RPMI8226 (cell line): Measurements from ENCODE around the gene PXDN.
A peak's percentile ranks its signal among the peaks of the same experiment; 100 is the strongest.
"Not testable (repeated sequence)": the region's sequence is repeated elsewhere in the genome, so short reads cannot be mapped to it uniquely, and the experiment has no call there.

ENCODE experiments used
- DNase-seq: peaks from one replicate; pipeline ENCODE4 v3.0.0-alpha.2; 2015

The PXDN gene

DNA sequence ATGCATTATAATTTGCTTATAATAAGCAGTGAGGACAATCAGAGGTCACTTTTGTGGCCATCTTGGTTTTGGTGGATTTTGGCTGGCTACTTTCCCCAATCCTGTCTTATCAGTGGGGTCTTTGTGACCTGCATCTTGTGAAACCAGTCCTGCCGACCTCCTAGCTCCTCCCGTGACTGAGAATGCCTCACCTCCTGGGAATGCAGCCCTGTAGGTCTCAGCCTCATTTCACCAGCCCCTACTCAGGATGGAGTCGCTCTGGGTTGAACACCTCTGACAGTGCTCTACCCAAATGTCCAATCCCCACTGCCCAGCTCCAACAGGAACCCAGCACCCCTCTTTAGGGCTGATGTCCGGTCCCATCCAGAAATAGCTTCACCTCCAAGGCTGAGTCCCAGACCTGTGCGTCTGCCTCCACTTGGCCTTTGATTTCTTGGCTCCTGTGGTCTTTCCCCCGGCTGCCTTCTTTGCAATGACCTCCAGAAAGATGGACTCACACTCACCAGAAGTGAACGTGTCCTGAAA is 31.3 kb upstream of the PXDN start:
- no peak for DNase-seq

DNA sequence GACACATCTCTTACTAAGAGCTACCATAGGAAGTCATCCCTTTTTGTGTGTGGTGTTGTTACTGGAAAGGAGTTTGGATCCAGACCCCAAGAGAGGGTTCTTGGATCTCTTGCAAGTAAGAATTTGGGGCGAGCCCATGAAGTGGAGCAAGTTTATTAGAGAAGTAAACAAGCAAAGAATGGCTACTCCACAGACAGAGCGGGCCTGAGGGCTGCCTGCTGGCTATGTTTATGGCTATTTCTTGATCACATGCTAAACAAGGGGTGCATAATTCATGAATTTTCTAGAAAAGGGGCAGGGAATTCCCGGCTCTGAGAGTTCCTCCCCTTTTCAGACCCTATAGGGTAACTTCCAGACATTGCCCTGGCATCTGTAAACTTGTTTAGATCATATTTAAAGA is 30.6 kb upstream of the PXDN start:
- DNase-seq, result no peak

GRCh38 chr2:1773883-1774282 is 29.6 kb upstream of the PXDN start:
- no peak for DNase-seq

DNA sequence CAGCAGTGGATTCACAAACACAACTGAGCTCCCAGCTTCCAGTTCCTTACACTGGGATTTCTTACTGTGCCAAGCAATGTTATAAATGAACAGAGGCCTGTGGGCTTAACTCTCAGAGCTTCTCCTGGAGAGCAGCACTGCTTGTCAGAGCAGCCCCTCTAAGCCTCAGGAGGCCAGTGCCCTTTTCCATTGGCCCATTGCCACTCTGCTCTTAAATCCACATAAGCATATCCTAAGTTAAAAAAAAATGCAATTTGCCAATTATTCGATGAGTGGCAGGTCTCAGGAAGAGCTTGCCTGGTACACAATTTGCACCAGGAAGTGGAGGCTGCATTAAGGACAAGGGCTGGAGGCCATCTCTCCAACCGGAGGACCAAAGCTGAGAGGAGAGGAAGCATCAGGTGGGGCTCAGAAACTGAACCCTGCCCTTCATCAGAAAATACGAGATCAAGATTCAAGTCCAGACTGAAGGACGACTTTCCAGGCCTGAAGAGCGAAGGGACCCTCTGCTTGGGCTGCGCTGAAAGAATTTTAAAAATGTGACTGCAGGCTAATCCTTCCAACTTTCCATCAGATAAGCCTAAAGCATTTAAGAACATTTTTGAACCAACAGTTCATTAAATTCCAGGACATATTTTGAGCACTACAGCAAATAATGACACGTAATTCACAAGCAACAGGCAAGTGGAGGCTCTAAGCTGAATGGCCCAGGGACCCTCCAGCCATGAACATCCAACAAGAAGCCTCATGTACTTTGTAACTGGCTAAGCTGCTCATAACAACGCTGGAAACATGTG is 28.4 kb upstream of the PXDN start:
- no peak for DNase-seq

DNA sequence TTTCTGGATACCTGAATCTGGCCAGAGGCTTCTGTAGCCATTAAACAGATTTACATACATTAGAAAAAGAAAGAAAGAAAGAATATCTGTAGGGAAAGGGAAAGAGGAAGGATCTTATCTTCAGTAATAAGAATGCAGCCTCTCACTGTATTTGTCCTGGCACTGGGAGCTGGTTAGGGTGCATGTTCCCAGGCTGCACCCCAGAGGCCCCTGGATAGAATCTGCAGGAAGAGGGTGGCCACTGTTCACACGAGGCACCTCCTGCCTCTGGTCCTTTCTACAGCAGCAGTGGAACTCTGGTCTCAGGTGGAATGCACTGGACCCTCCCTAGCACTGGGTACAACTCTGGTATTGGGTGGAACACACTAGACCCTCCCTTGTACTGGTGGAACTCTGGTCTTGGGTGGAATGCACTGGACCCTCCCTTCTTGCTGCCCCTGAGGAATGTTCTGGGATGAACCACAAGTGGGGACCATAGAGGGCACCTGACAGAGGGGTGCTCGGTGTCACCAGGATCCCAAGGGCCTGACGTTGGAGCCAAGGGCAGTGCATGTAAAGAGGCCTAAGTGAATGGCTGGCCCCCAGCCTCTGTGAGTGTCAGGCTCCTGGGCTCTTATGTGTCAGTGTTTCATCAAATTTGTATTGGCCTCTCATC is 27.4 kb upstream of the PXDN start:
- no peak for DNase-seq

GRCh38 chr2:1770566-1771380 is 26.5 kb upstream of the PXDN start:
- DNase-seq, result no peak

DNA sequence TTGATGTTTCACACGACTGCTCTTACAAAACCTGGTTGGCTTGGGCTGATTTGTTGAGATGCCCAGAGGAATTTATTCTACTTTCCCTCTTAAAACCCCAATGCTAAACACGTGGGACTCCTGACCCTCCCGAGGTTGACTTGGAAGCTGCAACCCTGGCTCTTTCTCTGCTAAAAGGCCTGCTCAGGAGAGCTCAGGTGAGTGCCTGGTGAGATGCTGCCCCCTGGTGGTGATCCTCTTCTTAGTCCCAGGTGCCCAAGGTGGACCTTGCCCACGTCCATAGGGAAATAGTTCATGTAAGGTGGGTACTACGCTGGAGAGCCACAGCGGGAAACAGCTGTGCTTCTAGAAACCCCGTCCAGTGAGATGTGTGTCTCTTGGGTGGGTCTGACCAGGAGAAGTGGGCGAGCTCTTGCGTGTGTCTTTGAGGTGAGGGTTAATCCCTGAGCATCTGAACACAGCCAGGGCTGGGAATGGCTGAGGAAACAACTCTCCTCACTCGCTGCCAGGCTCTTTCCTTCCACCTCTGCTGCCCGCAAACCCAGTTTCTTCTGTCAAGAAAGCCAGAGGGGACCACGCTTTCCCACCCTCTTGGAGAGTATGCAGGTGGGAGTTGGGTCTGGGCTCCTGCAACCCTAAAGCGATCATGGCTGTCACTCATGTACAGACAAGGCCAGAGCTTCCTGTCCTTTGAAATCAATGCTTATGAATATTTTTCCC is 25.5 kb upstream of the PXDN start:
- DNase-seq, result peak; percentile 75

DNA sequence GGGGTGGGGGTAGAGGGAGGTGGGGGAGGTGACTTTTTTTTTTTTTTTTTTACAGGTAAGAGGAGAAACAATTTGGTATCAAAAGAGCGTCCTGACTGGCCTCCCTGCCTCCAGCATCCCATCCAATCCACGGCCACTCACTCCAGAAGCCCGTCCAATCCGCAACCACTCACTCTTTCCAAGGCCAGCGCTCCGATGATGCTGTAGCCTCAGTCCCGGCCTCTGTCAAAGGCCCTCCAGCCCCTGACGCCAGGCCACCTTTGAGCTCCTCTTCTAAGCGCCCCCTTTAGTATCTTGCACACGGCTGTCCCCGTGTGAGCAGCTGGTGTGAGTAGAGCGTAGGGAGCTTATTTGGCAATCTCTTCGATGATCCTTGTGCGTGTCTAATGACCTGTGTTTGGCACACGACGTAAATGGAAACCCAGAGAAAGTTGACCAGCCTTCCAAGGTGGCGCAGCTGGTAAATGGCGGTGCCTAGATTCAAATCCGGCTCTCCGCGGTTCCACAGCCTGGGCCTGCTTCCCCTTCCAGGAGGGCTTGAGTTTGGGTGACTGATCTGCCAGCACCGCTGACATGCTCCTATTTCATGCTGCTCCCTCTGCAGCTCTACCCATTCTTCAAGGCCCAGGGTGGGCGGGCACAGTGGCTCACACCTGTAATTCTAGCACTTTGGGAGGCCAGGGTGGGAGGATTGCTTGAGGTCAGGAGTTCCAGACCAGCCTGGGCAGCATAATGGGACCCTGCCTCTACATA is 23.8 kb upstream of the PXDN start:
- no peak for DNase-seq

DNA sequence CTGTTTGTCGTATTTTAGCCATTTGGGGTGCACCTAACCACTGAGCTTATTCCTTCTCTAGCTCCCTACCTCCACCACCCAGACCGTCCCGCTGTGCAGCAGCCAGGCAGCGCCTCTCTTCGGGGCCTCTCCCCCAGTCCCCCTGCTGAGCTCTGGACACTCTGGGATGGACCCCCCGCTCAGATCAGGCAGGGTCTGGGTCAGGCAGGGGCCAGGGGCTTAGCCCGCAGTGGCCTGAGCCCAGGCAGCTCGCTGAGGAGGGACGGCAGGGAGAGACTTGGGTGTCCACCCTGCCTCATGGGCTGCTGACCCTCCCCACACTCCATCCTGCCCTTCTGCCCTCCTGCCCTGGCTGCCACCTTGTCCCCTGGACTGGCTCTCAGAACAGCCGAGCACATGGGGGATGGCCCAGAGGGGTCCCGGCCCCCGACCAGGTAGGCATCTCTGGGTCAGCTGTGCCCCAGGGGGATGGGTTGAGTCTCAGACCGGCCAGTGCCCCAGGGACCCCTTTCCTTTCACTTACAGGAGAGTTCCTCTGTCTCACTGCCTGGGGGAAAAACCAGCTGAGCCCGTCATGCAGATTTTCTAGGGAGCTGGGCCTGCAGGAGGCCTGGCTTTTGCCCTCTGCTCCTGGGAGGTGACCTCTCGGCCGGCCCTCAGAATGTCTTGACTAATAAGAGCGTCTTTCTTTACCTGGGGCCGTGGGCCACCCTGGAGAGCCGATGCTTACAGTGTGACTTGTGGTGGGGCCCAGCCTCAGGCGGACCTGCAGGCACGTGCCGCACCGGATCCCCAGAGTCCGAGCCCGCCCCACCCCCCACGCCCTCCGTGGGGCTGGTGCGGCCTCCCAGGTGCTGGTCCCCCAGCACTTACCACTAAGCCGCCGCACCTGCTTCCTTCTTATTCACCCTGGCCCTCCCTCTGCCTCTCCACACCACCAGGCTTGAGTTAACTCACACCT is 22.8 kb upstream of the PXDN start:
- DNase-seq, result peak; percentile 67

DNA sequence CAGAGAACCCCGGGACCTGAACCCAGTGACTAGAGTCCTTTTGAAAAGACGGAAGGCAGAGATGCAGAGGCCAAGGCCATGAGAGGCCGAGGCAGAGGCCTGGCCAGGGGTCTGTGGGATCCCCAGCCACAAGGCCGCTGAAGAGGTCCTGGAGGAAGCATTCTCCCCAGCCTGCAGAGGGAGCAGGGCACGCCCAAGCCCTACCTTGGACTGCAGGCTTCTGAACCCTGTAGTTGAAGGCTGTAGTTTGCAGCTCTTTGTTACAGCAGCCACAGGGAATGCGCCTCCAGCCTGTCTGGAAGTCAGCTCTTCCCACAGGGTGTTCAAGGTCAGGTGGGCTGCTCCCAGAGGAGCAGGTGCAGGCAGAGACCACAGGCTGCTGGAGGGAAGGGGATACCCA is 22.1 kb upstream of the PXDN start:
- no peak for DNase-seq

- not testable (repeated sequence) for DNase-seq
Measured at GRCh38 chr2:1765201-1765600, 20.9 kb upstream of the PXDN start.

GRCh38 chr2:1759611-1759930 is 15.3 kb upstream of the PXDN start:
- no peak for DNase-seq

DNA sequence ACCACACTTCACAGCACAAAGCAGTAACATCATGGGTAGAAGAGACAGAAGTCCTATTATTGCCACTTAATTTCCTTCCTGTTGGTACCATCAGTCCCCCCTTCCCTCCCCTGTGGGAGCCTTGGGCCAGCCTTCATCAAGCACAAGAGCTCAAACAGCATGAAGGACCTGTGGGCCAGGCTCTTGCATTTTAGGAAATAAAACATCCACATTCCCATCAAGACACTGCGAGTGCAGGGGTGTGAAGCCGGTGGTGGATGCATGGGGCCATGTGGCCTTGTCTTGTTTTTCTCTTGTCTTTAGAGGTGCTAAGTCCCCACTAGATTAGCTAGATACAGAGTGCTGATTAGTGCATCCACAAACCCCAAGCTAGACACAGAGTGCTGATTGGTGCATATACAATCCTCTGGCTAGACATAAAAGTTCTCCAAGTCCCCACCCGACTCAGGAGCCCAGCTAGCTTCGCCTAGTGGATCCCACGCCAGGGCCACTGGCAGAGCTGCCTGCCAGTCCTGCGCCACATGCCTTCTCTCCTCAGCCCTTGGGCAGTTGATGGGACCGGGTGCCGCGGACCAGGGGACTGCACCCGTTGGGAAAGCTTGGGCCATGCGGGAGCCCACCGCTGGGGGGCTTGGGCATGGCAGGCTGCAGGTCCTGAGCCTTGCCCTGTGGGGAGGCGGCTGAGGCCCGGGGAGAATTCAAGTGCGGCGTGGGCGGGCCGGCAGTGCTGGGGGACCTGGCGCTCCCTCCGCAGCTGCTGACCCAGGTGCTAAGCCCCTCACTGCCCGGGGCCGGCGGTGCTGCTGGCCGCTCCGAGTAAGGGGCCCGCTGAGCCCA is 14.7 kb upstream of the PXDN start:
- no peak for DNase-seq

DNA sequence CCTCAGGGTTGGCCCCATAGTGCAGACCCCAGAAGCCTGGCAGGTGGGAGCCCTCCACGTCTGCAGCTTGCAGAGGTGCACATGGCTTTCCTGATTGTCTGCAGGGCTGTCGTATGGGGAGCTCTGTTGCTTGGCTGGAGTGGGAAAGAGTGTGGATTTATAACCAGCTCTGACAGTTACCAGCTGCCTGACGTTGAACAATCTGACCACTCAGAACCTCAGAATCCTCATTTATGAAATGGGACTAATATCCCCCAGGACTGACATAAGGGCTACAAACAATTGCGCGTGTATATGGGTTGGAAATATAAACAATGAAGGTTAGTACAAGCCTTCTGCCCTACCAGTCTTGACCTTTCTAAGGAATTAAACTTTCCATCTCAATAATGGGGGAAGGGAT is 13.9 kb upstream of the PXDN start:
- no peak for DNase-seq

GRCh38 chr2:1757567-1757966 is 13.3 kb upstream of the PXDN start:
- no peak for DNase-seq

GRCh38 chr2:1757146-1757545 is 12.8 kb upstream of the PXDN start:
- not testable (repeated sequence) for DNase-seq

DNA sequence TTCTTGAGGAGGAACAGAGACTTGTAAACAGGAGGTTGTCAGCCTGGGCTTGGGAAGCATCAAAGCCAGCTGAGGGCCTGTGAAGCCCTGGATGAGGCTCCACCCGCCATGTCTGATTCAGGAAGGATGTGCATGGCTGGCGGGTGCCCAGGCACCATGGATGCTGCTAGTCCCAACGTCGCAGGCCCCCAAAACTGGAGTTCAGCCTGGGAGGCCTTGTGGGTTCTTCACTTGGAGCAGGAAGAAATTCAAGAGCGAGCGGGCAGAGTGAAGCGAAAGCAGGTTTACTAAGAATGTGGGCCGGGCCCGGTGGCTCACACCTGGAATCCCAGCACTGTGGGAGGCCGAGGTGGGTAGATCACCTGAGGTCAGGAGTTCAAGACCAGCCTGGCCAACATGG is 12.1 kb upstream of the PXDN start:
- no peak for DNase-seq

- no peak for DNase-seq
Measured at GRCh38 chr2:1755436-1756191, 11.3 kb upstream of the PXDN start.

- DNase-seq, result no peak
Measured at GRCh38 chr2:1754461-1755170, 10.3 kb upstream of the PXDN start.
